SKM-1 treated with dmso at 0.1 percent for 144 hours (cell line): ENCODE results near the gene ELOVL2.
"Not testable (repeated sequence)": the region's sequence is repeated elsewhere in the genome, so short reads cannot be mapped to it uniquely, and the experiment has no call there.

Source experiments
- DNase-seq: peaks from one replicate; lab custom pipeline; 2025; ENCODE audit not compliant: unreplicated experiment; lab: John Stamatoyannopoulos, UW

The ELOVL2 gene

DNA sequence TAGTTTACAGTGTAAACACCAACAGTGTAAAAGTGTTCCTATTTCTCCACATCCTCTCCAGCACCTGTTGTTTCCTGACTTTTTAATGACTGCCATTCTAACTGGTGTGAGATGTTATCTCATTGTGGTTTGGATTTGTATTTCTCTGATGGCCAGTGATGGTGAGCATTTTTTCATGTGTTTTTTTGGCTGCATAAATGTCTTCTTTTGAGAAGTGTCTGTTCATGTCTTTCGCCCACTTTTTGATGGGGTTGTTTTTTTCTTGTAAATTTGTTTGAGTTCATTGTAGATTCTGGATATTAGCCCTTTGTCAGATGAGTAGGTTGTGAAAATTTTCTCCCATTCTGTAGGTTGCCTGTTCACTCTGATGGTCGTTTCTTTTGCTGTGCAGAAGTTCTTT lies 59.1 kb downstream of the ELOVL2 start:
- DNase-seq, result not testable (repeated sequence)

- DNase-seq, result no peak
These were observed 62.7 kb downstream of the ELOVL2 start for GRCh38 chr6:10981409-10981808.

GRCh38 chr6:10979603-10980002 lies 64.5 kb downstream of the ELOVL2 start:
- no peak for DNase-seq

DNA sequence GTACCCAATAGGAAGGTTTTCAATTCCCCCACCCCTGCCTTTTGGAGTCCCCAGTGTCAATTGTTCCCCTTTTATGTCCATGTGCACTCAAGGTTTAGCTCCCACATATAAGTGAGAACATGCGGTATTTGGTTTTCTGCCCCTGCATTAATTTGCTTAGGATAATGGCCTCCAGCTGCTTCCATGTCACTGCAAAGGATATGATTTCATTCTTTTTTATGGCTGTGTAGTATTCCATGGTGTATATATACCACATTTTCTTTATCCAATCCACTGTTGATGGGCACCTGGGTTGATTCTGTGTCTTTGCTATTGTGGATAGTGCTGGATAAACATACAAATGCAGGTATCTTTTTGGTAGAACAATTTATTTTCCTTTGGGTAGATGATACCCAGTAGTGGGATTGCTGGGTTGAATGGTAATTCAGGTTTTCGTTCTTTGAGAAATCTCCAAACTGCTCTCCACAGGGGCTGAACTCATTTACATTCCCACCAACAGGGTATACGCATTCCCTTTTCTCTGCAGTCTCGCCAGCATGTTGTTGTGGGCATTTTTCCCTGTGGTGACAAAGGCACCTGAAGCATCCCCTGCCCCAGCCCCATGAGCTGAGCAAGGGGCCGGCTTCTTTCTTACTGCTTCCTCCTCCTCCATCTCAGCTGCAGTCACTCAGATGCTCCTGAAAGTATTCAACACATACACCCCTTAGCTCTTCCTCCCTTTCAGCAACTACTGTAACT lies 66.7 kb downstream of the ELOVL2 start:
- DNase-seq, result no peak

DNA sequence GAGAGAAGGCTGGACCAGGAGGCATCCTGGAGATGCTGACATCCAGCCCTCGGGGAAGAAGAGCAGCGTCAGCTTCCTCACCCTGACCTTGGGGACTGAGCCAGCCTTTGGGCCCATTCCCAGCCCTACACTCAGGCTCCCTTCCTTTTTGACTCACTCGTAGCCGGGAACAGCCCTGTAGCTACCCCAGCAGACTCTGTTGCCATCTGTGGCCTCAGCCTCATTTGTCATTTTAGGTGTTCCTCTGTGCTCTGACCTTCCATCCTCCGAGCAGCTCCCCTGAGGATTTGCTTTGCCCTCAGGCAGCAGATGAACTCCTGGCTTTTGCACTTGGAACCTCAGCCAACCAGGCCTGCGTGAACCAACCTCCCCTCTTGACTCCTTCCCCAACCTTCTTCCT lies 67.5 kb downstream of the ELOVL2 start:
- no peak for DNase-seq

- no peak for DNase-seq
These were observed 71.9 kb downstream of the ELOVL2 start for GRCh38 chr6:10972196-10972595.

DNA sequence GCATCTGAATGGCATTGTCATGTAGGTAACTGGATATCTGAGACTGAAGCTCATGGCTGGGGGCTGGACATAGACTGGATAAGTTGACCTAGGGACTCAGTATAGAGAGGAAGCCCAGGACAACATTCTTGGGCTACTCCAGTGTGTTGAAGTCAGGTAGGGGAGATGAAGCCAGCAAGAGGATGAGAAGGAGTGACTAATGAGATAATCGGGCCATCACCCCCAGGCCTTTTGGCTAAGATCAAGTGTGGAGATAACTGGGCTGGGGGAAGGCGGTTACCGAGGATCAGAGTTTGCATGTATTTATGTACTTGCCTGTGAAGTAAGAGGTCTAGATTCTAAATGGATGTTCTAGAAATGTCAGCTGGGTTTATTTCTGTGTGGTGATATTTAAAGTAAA lies 73.4 kb downstream of the ELOVL2 start:
- no peak for DNase-seq

DNA sequence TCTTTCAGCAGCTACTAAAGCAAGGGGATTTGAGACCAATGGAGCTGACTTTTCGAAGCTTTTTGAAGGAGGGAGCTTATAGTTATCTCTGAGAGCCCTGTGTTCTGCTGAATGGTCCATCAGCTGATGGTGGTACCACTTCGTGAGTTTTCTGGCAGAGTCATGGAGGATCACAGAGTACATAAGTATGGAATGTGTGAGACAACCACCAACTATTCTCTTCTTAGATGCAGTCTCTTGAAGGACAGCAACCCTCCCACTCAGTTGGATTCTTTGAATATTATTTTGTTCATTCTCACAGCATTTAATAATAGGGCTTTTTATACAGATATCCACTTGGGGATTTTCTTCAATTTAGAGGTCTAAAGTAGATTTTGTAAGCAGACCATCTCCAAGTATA lies 75.3 kb downstream of the ELOVL2 start:
- DNase-seq, result no peak

GRCh38 chr6:10964684-10965083 lies 79.4 kb downstream of the ELOVL2 start:
- DNase-seq, result no peak

DNA sequence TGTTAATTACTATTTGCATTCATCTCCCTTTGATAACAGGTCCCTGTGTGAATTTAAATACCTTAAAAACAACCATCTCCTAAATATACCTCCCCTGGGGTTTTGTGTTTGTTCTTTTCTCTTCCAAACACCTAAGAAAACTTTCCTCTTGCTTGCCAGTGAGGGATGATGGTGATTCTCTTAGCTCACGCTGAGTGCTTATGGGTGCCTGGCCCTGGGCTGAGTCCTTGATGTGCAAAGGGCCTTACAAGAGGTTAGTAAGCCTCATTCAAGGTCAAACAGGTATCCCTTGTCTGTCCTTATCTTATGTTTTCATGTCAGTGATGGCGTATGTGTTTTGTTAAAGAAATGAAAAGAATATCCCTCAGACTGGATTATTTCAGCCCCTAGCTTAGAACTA lies 81.0 kb downstream of the ELOVL2 start:
- no peak for DNase-seq

DNA sequence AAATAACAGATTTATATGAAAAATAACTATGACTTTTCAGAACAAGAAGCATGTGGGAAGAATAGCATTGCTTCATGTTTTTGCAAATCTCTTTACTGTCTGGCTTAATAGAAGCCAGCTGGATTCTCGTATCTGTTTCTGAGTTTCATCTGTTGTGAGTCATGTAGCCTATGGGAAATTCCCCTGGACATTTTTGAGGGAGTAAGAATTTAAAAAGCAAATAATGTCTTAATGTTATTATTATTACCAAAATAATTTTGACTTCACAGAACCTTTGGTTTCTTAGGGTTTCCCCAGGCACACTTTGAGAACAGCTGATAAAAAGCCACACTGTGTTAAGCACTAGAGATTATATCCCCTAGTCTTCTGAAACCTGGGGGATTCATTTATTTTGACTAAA lies 81.4 kb downstream of the ELOVL2 start:
- DNase-seq, result no peak

GRCh38 chr6:10961837-10962236 lies 82.3 kb downstream of the ELOVL2 start:
- no peak for DNase-seq

DNA sequence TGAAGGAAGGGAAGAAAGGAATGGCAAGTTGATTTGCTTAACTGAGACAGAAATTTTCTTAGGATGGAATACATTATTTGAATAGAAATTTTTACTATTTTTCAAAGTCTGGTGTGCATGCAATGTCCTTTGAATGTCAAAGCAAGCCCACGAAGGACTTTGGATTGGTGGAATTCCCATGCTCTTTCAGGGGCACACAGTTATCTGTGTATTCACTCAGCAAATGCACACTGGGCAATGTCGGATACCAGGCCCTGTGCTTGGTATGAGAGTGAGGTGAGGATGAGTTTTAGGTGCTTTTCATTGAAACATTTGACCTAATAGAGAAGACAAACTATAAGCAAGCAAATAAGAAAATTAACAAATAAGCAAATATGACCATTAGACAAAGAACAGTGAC lies 83.9 kb downstream of the ELOVL2 start:
- no peak for DNase-seq

DNA sequence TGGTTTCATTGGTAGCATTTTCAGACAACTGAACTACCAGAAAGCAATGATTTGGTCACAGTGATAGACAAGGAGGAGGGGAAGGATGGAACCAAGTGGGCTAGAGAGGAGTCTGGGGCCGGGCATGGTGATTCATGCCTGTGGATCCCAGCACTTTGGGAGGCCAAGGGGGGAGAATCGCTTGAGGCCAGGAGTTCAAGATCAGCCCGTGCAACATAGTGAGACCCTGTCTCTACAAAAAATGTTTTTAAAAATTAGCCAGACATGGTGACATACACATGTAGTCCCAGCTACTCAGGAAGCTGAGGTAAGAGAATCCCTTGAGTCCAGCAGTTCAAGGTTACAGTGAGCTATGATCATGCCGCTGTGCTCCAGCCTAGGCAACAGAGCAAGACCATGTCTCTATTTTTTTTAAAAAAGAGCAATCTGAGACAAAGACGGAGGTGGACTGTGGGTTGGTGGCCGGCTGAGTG lies 86.7 kb downstream of the ELOVL2 start:
- DNase-seq, result no peak

DNA sequence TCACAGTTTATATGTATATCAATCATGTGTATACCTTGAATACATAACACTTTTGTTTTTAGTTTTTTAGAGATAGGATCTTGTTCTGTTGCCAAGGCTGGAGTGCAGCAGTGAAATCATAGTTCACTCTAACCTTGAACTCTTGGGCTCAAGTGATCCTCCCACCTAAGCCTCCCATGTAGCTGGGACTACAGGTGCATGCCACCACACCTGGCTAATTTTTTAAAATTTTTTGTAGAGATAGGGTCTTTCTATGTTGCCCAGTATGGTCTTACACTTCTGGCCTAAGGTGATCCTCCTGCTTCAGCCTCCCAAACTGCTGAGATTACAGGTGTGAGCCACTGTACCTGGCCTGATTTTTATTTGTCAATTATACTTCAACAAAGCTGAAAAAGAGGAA lies 87.3 kb downstream of the ELOVL2 start:
- no peak for DNase-seq

- DNase-seq, result peak; percentile 29
These were observed 89.5 kb downstream of the ELOVL2 start for GRCh38 chr6:10954590-10955010.

DNA sequence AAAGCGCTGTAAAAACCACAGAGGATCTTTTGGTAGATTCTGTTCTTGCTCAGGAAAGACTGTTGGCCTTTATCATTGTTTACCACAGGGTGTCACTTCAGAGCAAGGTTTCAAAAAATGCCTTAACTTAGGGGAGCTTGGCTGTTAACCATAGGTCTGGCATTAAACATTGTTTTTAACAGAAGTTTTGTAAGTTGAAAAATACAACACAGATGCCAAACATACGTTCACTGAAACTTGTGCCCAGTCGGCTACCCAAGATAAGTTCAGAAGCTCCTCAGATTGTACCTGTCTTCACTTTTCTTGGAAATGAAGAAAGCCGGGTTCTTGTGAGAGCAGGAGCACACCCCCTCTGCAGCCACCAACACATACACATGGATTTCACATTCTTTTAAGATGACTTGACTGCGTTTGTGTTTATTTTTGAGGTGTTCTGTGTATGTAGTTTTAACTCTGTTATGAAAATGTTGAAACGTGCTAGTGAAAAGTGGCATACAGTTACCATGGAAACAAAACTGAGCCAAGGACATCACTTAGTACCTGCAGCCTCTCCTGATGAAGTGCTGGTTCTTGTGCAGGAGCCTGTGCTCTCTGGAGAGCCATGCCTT lies 92.3 kb downstream of the ELOVL2 start:
- no peak for DNase-seq

DNA sequence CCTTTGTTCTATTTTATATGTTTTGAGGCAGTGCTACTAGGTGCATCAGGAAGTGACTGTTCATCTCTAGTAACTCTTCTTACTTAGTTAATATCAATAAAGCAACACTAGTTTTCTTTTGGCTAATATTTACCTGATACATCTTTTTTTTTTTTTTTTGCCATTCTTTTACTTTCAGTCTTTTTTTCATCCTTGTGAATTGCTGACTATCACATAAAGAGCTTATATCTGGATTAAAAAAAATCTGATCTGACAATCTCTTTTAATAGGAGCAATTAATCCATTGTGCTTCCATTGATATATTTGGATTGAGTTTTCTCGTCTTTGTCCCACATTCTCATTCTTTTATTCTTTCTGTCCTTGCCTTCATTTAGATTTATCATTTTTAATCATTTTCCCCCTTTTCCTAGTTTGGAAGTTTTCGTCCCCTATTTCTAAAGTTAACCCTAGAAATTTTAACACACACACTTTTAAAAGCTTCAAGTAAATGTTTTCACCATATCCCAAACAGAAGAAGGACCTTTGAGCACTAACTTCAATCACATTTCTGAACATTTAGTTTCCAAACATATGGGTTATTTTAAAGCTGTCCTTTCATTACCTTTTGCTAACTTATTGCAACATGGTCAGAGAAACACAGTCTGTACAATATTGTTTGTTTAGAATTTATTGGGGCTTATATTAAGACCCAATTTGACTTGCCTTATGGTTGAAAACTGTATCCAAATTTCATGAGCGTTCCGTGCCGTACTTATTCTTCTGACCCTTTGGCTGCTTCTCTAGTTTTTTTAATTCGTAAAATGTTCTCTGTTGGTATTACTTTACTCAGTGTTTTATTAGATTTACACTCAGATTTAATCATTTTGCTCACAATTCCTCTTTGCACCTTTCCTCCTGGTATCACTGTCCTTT lies 94.3 kb downstream of the ELOVL2 start:
- no peak for DNase-seq

DNA sequence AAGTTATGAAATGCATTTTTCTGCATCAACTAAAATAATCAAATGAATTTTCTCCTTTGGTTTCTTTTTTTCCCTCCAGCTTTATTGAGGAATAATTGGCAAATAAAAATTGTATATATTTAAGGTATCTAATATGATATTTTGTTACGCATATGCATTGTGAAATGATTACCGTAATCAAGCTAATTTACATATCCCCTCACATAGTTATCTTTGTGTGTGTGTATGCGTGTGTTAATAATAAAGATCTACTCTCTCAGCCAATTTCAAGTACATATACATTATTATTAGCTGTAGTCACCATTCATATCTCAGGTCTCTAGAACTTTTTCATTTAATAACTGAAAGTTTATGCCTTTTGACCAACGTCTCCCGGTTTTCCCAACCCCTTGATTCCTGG lies 96.1 kb downstream of the ELOVL2 start:
- no peak for DNase-seq

DNA sequence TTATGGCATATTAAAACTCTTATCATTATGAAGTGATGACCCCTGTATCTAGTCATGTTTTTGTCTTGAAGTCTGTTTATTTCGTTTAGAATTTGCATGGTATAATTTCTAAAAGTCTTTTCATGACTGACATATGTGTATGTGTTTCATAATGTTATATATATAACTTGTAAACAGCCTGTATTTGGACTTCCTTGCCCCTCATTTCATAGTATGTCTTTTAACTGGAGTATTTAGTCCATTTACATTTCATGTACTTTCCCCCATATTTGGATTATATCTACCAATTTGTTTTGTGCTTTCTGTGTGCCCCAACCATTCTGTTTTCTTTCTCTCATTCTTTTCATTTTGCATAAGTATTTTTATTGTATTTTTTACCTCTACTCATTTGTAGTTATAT lies 98.3 kb downstream of the ELOVL2 start:
- no peak for DNase-seq

GRCh38 chr6:10939840-10940239 lies 104.3 kb downstream of the ELOVL2 start:
- DNase-seq, result no peak

DNA sequence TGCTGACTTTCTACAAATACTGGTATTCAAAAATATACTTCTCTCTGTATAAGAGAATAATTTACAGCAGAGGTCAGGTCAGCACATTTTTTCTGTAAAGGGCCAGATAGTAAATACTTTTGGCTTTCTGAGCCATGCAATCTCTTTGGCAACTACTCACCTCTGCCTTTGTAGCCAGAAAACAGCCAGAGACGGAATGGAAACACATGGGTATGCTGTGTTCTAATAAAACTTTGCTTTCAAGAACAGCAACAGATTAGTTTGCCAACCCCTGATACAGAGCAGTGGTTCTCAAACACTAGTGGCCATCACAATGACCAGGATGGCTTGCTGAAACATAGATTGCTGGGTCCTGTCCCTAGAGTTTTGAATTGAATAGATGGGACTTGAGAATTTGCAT lies 111.0 kb downstream of the ELOVL2 start:
- no peak for DNase-seq
